ENCODE results near the gene CPT1B.

- TF ChIP-seq CTCF (conservative IDR thresholded peaks at IDR 0.05 in 1 of 2, IDR thresholded peaks at IDR 0.05 in 1 of 2; ENCODE audit: low read depth in 1 of 2, low read length in 2 of 2) (no peak), EZH2 (IDR thresholded peaks at IDR 0.05; ENCODE audit: low read length, missing control alignments) (no peak)
Measured at GRCh38 chr22:50570861-50571260, 7.4 kb downstream of the CPT1B start.
